ES-I3 (cell line): ENCODE results near the gene TBC1D19.
"Not testable (repeated sequence)": the region's sequence is repeated elsewhere in the genome, so short reads cannot be mapped to it uniquely, and the experiment has no call there.

ENCODE experiments used
- H3K36me3 ChIP-seq: 2 replicates; pipeline ENCODE4 v1.6.1; 2013; ENCODE audit warnings: mild to moderate bottlenecking, low read length, control low read depth, moderate library complexity; ENCODE audit not compliant: insufficient read depth
- H3K4me1 ChIP-seq: 2 replicates; pipeline ENCODE4 v1.6.1; 2013; ENCODE audit warnings: mild to moderate bottlenecking, control low read depth, low read length; ENCODE audit not compliant: insufficient read depth
- H3K9ac ChIP-seq: 2 replicates; pipeline ENCODE4 v1.6.1; 2013; ENCODE audit warnings: low read depth, mild to moderate bottlenecking, low read length, moderate library complexity
- H3K9me3 ChIP-seq: 2 replicates; pipeline ENCODE4 v1.6.1; 2013; ENCODE audit warnings: mild to moderate bottlenecking, low read length, moderate library complexity; ENCODE audit not compliant: control insufficient read depth, insufficient read depth

TBC1D19 gene

GRCh38 chr4:26682436-26682835 lies 98.6 kb downstream of the TBC1D19 start:
- Histone ChIP-seq H3K4me1 (peaks cover 5% of the 10 kb centered on the region; the same call in 1 of the 2 replicates), H3K9ac (no peak overlapping the region), H3K9me3 (peaks cover 22% of the 10 kb centered on the region; the same call in 1 of the 2 replicates), H3K36me3 (peaks cover 3% of the 10 kb centered on the region; the same call in 1 of the 2 replicates)

GRCh38 chr4:26685250-26685649 lies 101.4 kb downstream of the TBC1D19 start:
- H3K36me3 ChIP-seq = no peaks in the 10 kb centered on the region
- no peak overlapping the region for H3K9ac ChIP-seq
- H3K4me1 ChIP-seq = peaks cover 5% of the 10 kb centered on the region; the same call in 1 of the 2 replicates
- peaks cover 6% of the 10 kb centered on the region; the same call in 1 of the 2 replicates for H3K9me3 ChIP-seq

- Histone ChIP-seq H3K9ac (no peak overlapping the region), H3K36me3 (no peaks in the 10 kb centered on the region; the same call in 1 of the 2 replicates), H3K4me1 (peaks cover 6% of the 10 kb centered on the region; the same call in 1 of the 2 replicates), H3K9me3 (peaks cover 10% of the 10 kb centered on the region; the same call in 1 of the 2 replicates)
Measured at GRCh38 chr4:26687728-26688127, 103.8 kb downstream of the TBC1D19 start.

- H3K4me1 ChIP-seq = peaks cover 7% of the 10 kb centered on the region; the same call in 1 of the 2 replicates
- H3K9ac ChIP-seq = no peak overlapping the region
- peaks cover 11% of the 10 kb centered on the region; the same call in 1 of the 2 replicates for H3K9me3 ChIP-seq
- peaks cover 3% of the 10 kb centered on the region; the same call in 1 of the 2 replicates for H3K36me3 ChIP-seq
Measured at GRCh38 chr4:26690506-26690905, 106.6 kb downstream of the TBC1D19 start.

GRCh38 chr4:26692014-26692726 lies 108.3 kb downstream of the TBC1D19 start:
- H3K9ac ChIP-seq = no peak overlapping the region
- peaks cover 11% of the 10 kb centered on the region; the same call in 1 of the 2 replicates for H3K9me3 ChIP-seq
- H3K4me1 ChIP-seq = peaks cover 7% of the 10 kb centered on the region; the same call in 1 of the 2 replicates
- peaks cover 3% of the 10 kb centered on the region; the same call in 1 of the 2 replicates for H3K36me3 ChIP-seq

- not testable (repeated sequence) for H3K4me1 ChIP-seq, H3K9ac ChIP-seq, H3K36me3 ChIP-seq
- H3K9me3 ChIP-seq = peaks cover 11% of the 10 kb centered on the region; the same call in 1 of the 2 replicates
Measured at GRCh38 chr4:26694131-26694530, 110.2 kb downstream of the TBC1D19 start.

GRCh38 chr4:26700110-26700509 lies 116.2 kb downstream of the TBC1D19 start:
- Histone ChIP-seq H3K9ac (no peak overlapping the region), H3K9me3 (no peaks in the 10 kb centered on the region), H3K36me3 (no peaks in the 10 kb centered on the region), H3K4me1 (no peaks in the 10 kb centered on the region)

- Histone ChIP-seq H3K36me3 (no peaks in the 10 kb centered on the region), H3K4me1 (no peaks in the 10 kb centered on the region), H3K9ac (no peak overlapping the region), H3K9me3 (no peaks in the 10 kb centered on the region)
Measured at GRCh38 chr4:26701095-26701494, 117.2 kb downstream of the TBC1D19 start.

- no peaks in the 10 kb centered on the region for H3K4me1 ChIP-seq
- H3K9me3 ChIP-seq = no peaks in the 10 kb centered on the region
- H3K36me3 ChIP-seq = no peaks in the 10 kb centered on the region
- no peak overlapping the region for H3K9ac ChIP-seq
Measured at GRCh38 chr4:26701786-26702227, 117.9 kb downstream of the TBC1D19 start.

GRCh38 chr4:26707342-26707741 lies 123.5 kb downstream of the TBC1D19 start:
- no peak overlapping the region for H3K9ac ChIP-seq
- H3K36me3 ChIP-seq = no peaks in the 10 kb centered on the region
- no peaks in the 10 kb centered on the region for H3K4me1 ChIP-seq
- H3K9me3 ChIP-seq = no peaks in the 10 kb centered on the region

GRCh38 chr4:26709246-26709645 lies 125.4 kb downstream of the TBC1D19 start:
- Histone ChIP-seq H3K4me1 (no peaks in the 10 kb centered on the region), H3K9me3 (no peaks in the 10 kb centered on the region), H3K9ac (no peak overlapping the region), H3K36me3 (no peaks in the 10 kb centered on the region)

GRCh38 chr4:26713563-26714151 lies 129.8 kb downstream of the TBC1D19 start:
- Histone ChIP-seq H3K36me3 (no peaks in the 10 kb centered on the region), H3K9me3 (no peaks in the 10 kb centered on the region), H3K4me1 (no peaks in the 10 kb centered on the region), H3K9ac (no peak overlapping the region)

- Histone ChIP-seq H3K4me1 (no peaks in the 10 kb centered on the region), H3K9me3 (no peaks in the 10 kb centered on the region), H3K36me3 (no peaks in the 10 kb centered on the region), H3K9ac (no peak overlapping the region)
Measured at GRCh38 chr4:26715636-26716242, 131.9 kb downstream of the TBC1D19 start.

GRCh38 chr4:26717332-26717731 lies 133.4 kb downstream of the TBC1D19 start:
- Histone ChIP-seq H3K36me3 (no peaks in the 10 kb centered on the region), H3K9ac (no peak overlapping the region), H3K9me3 (no peaks in the 10 kb centered on the region), H3K4me1 (no peaks in the 10 kb centered on the region)
